Caco-2 (cell line): Measurements from ENCODE around the gene DMAC2. TPM values are rescaled to one million over a fixed set of nuclear protein-coding genes. Genes with fewer than 3 reads are reported as not detected.

Source experiments
- BruUV-seq: library from RNA; stranded (reverse); fragments of 400-500 nt; replicated peaks from 2 replicates; lab custom pipeline; 2021; lab: Mats Ljungman, UMichigan
- CTCF ChIA-PET: fragments of 300-600 bp; sonication (Branson Sonifier 250); formaldehyde crosslinking; loops from one replicate; lab custom pipeline; 2022; ENCODE audit warnings: antibody characterized with exemption; lab: Charles Lee
- POLR2A ChIA-PET: fragments of 300-600 bp; sonication (Branson Sonifier 250); formaldehyde crosslinking; loops from one replicate; lab custom pipeline; 2022; ENCODE audit warnings: antibody characterized with exemption; lab: Charles Lee
- DNase-seq, 2 experiments: peaks; one replicate each; pipeline versions ENCODE4 v3.0.0 to v3.0.0-alpha.2; 2020 to 2022
- H3K27me3 ChIP-seq: replicated peaks from 2 replicates; pipeline ENCODE4 v1.6.0; 2011; ENCODE audit warnings: low read length; ENCODE audit not compliant: control insufficient read depth, insufficient read depth
- H3K36me3 ChIP-seq: 2 replicates; pipeline ENCODE4 v1.5.1; 2011; ENCODE audit warnings: low read length; ENCODE audit not compliant: control insufficient read depth, insufficient read depth
- H3K4me1 ChIP-seq: fragments of 250-450 bp; sonication (Bioruptor Pico); 2 replicates; pipeline ENCODE4 v1.5.1; 2020; ENCODE audit warnings: mild to moderate bottlenecking
- H3K4me3 ChIP-seq: 2 replicates; pipeline ENCODE4 v1.5.1; 2011; ENCODE audit warnings: low read depth, mild to moderate bottlenecking, control low read depth, low read length
- H3K9me3 ChIP-seq: fragments of 250-450 bp; sonication (Bioruptor Pico); 2 replicates; pipeline ENCODE4 v1.5.1; 2020; ENCODE audit warnings: mild to moderate bottlenecking, moderate library complexity
- H3K27ac Mint-ChIP-seq: one replicate; pipeline ENCODE4 v1.8.0; 2022; ENCODE audit warnings: mixed read lengths; ENCODE audit not compliant: unreplicated experiment
- H3K27me3 Mint-ChIP-seq: one replicate; pipeline ENCODE4 v1.8.0; 2022; ENCODE audit warnings: mixed read lengths; ENCODE audit not compliant: insufficient read depth, unreplicated experiment
- H3K36me3 Mint-ChIP-seq: one replicate; pipeline ENCODE4 v1.8.0; 2022; ENCODE audit warnings: mild to moderate bottlenecking, mixed read lengths; ENCODE audit not compliant: insufficient read depth, unreplicated experiment
- H3K4me1 Mint-ChIP-seq: one replicate; pipeline ENCODE4 v1.8.0; 2022; ENCODE audit warnings: low read depth, mixed read lengths; ENCODE audit not compliant: unreplicated experiment
- H3K4me3 Mint-ChIP-seq: one replicate; pipeline ENCODE4 v1.8.0; 2022; ENCODE audit warnings: mild to moderate bottlenecking, moderate library complexity, mixed read lengths; ENCODE audit not compliant: unreplicated experiment
- H3K9me3 Mint-ChIP-seq: one replicate; pipeline ENCODE4 v1.8.0; 2022; ENCODE audit warnings: mixed read lengths; ENCODE audit not compliant: unreplicated experiment
- CTCF ChIP-seq, 2 experiments: fragments of 200-600 bp in 1 of 2; IDR thresholded peaks; 1 replicate in 1 of 2; 2 replicates in 1 of 2; pipeline versions ENCODE4 v1.5.1 to v1.8.0; 2011 to 2022; ENCODE audit warnings: antibody characterized with exemption in 1 of 2, control low read depth in 1 of 2, inconsistent platforms in 1 of 2, low read depth in 1 of 2, low read length in 1 of 2, mild to moderate bottlenecking in 1 of 2, moderate library complexity in 1 of 2; ENCODE audit not compliant: insufficient read depth in 1 of 2, severe bottlenecking in 1 of 2, unreplicated experiment in 1 of 2
- intact Hi-C: fragments of 100-400 bp; cut with micrococcal nuclease; formaldehyde crosslinking; loops from one replicate; pipeline ENCODE4 v1.10.0; 2022; ENCODE audit not compliant: unreplicated experiment
- total RNA-seq: library from RNA; stranded (reverse); gene quantifications from 2 replicates; pipeline ENCODE4 v1.2.3, GENCODE V29; 2022

The DMAC2 gene
- total RNA-seq, 1 experiment from 2014 or later = 75.9 TPM

GRCh38 chr19:41430922-41431321 lies 8.8 kb downstream of the DMAC2 start:
- CTCF ChIA-PET = interaction anchor here (1.3 to 1.7 kb wide), 5 partner anchors 9 to 133 kb away, joined by 4 to 8 read pairs (median 5); partner anchors contain the start of genes B9D2 and DMAC2
- H3K4me1 Mint-ChIP-seq = peaks cover 19% of the 10 kb centered on the region
- Histone ChIP-seq H3K9me3 (no peaks in the 10 kb centered on the region), H3K36me3 (no peaks in the 10 kb centered on the region; the same call in 1 of the 2 replicates), H3K4me3 (no peak overlapping the region), H3K27me3 (no peaks in the 10 kb centered on the region), H3K4me1 (peaks cover 13% of the 10 kb centered on the region; the same call in 1 of the 2 replicates)
- DNase-seq = no peak
- POLR2A ChIA-PET = interaction anchor here (0.6 to 1.5 kb wide), 3 partner anchors 8 to 511 kb away, joined by 5 to 7 read pairs (median 6); partner anchors contain the start of genes B9D2 and DMAC2
- no TSS peak for BruUV-seq
- no peaks in the 10 kb centered on the region for H3K9me3 Mint-ChIP-seq
- no peak overlapping the region for H3K4me3 Mint-ChIP-seq
- no peak for TF ChIP-seq CTCF (IDR thresholded peaks at IDR 0.05; ENCODE audit: insufficient read depth in 1 of 2, low read depth in 1 of 2, low read length in 1 of 2, severe bottlenecking in 1 of 2, unreplicated experiment in 1 of 2)
- H3K36me3 Mint-ChIP-seq = peaks cover 16% of the 10 kb centered on the region
- intact Hi-C loops = loop anchor here (1.0 kb wide), 2 partner anchors 22 to 90 kb away; no protein-coding TSS in a partner anchor
- no peak overlapping the region for H3K27ac Mint-ChIP-seq
- no peaks in the 10 kb centered on the region for H3K27me3 Mint-ChIP-seq

GRCh38 chr19:41428481-41428859 lies 11.2 kb downstream of the DMAC2 start:
- no peak overlapping the region for H3K4me3 ChIP-seq
- no peaks in the 10 kb centered on the region; the same call in none of the 2 replicates for H3K36me3 ChIP-seq
- Mint-ChIP-seq H3K9me3 (no peaks in the 10 kb centered on the region), H3K4me1 (peaks cover 19% of the 10 kb centered on the region), H3K4me3 (no peak overlapping the region), H3K27ac (peak overlapping the region; percentile 72), H3K27me3 (no peaks in the 10 kb centered on the region), H3K36me3 (peaks cover 16% of the 10 kb centered on the region)
- H3K4me1 ChIP-seq = peaks cover 13% of the 10 kb centered on the region; the same call in 1 of the 2 replicates
- H3K27me3 ChIP-seq = no peaks in the 10 kb centered on the region
- TF ChIP-seq CTCF (IDR thresholded peaks at IDR 0.05; ENCODE audit: insufficient read depth in 1 of 2, low read depth in 1 of 2, low read length in 1 of 2, severe bottlenecking in 1 of 2, unreplicated experiment in 1 of 2) = no peak
- H3K9me3 ChIP-seq = no peaks in the 10 kb centered on the region
- intact Hi-C loops = no loop called here
- DNase-seq = no peak
- ChIA-PET CTCF (interaction anchor here (0.7 to 1.2 kb wide), 2 partner anchors 11 to 87 kb away, joined by 3 read pairs; no protein-coding TSS in a partner anchor), POLR2A (interaction anchor here (1.6 kb wide), 1 partner anchor 11 kb away, joined by 5 read pairs; no protein-coding TSS in a partner anchor)
- BruUV-seq = no TSS peak

GRCh38 chr19:41427647-41428480 lies 11.8 kb downstream of the DMAC2 start:
- H3K4me3 Mint-ChIP-seq = peak overlapping the region; percentile 72
- H3K27me3 Mint-ChIP-seq = no peaks in the 10 kb centered on the region
- Histone ChIP-seq H3K36me3 (peaks cover 1% of the 10 kb centered on the region), H3K4me1 (peaks cover 13% of the 10 kb centered on the region; the same call in 1 of the 2 replicates), H3K27me3 (no peaks in the 10 kb centered on the region), H3K9me3 (no peaks in the 10 kb centered on the region), H3K4me3 (peak overlapping the region; percentile 47)
- intact Hi-C loops = loop anchor here (1.0 kb wide), 2 partner anchors 19 to 31 kb away; partner anchors contain the start of genes BCKDHA and EXOSC5
- no TSS peak for BruUV-seq
- TF ChIP-seq CTCF (IDR thresholded peaks at IDR 0.05; ENCODE audit: insufficient read depth in 1 of 2, low read depth in 1 of 2, low read length in 1 of 2, severe bottlenecking in 1 of 2, unreplicated experiment in 1 of 2) = no peak
- peaks cover 18% of the 10 kb centered on the region for H3K36me3 Mint-ChIP-seq
- peaks cover 19% of the 10 kb centered on the region for H3K4me1 Mint-ChIP-seq
- CTCF ChIA-PET = interaction anchor here (0.7 to 1.2 kb wide), 3 partner anchors 11 to 86 kb away, joined by 3 to 5 read pairs (median 3); partner anchors contain the start of gene DMAC2
- H3K9me3 Mint-ChIP-seq = no peaks in the 10 kb centered on the region
- H3K27ac Mint-ChIP-seq = peak overlapping the region; percentile 81
- POLR2A ChIA-PET = interaction anchor here (1.6 to 1.9 kb wide), 2 partner anchors 11 to 12 kb away, joined by 5 to 29 read pairs; partner anchors contain the start of gene DMAC2
- no peak for DNase-seq
